Activated naive CD8-positive, alpha-beta T cell treated with anti-CD3 and anti-CD28 coated beads for 36 hours (primary cell): ENCODE results near the gene DNASE2. TPM values are rescaled to one million over a fixed set of nuclear protein-coding genes. Genes with fewer than 3 reads are reported as not detected.
A peak's percentile ranks its signal among the peaks of the same experiment; 100 is the strongest.

Source experiments
- DNase-seq: peaks from one replicate; pipeline ENCODE4 v3.0.0; 2021
- H3K27ac Mint-ChIP-seq: one replicate; pipeline ENCODE4 v1.8.0; 2022; ENCODE audit warnings: mild to moderate bottlenecking, moderate library complexity, mixed read lengths
- H3K27me3 Mint-ChIP-seq: one replicate; pipeline ENCODE4 v1.8.0; 2022; ENCODE audit warnings: mild to moderate bottlenecking, mixed read lengths
- H3K36me3 Mint-ChIP-seq: one replicate; pipeline ENCODE4 v1.8.0; 2021; ENCODE audit warnings: mild to moderate bottlenecking, mixed read lengths
- H3K4me1 Mint-ChIP-seq: one replicate; pipeline ENCODE4 v1.8.0; 2021; ENCODE audit warnings: mixed read lengths
- H3K4me3 Mint-ChIP-seq: one replicate; pipeline ENCODE4 v1.8.0; 2022; ENCODE audit warnings: mild to moderate bottlenecking, moderate library complexity, mixed read lengths
- H3K9me3 Mint-ChIP-seq: one replicate; pipeline ENCODE4 v1.8.0; 2022; ENCODE audit warnings: mixed read lengths
- total RNA-seq, 2 experiments: library from RNA; stranded (reverse); gene quantifications; one replicate each; pipeline ENCODE4 v1.2.3, GENCODE V29; 2021

Gene DNASE2
- total RNA-seq, 2 experiments from 2014 or later, result 21.5 to 22.2 TPM

- H3K4me1 Mint-ChIP-seq, result no peaks in the 10 kb centered on the region
- H3K4me3 Mint-ChIP-seq, result no peak overlapping the region
- H3K9me3 Mint-ChIP-seq, result peaks cover 7% of the 10 kb centered on the region
- no peaks in the 10 kb centered on the region for H3K27me3 Mint-ChIP-seq
- no peak for DNase-seq
- H3K27ac Mint-ChIP-seq, result no peak overlapping the region
- peaks cover 22% of the 10 kb centered on the region for H3K36me3 Mint-ChIP-seq
These were observed 7.1 kb downstream of the DNASE2 start for GRCh38 chr19:12873891-12874745.

DNA sequence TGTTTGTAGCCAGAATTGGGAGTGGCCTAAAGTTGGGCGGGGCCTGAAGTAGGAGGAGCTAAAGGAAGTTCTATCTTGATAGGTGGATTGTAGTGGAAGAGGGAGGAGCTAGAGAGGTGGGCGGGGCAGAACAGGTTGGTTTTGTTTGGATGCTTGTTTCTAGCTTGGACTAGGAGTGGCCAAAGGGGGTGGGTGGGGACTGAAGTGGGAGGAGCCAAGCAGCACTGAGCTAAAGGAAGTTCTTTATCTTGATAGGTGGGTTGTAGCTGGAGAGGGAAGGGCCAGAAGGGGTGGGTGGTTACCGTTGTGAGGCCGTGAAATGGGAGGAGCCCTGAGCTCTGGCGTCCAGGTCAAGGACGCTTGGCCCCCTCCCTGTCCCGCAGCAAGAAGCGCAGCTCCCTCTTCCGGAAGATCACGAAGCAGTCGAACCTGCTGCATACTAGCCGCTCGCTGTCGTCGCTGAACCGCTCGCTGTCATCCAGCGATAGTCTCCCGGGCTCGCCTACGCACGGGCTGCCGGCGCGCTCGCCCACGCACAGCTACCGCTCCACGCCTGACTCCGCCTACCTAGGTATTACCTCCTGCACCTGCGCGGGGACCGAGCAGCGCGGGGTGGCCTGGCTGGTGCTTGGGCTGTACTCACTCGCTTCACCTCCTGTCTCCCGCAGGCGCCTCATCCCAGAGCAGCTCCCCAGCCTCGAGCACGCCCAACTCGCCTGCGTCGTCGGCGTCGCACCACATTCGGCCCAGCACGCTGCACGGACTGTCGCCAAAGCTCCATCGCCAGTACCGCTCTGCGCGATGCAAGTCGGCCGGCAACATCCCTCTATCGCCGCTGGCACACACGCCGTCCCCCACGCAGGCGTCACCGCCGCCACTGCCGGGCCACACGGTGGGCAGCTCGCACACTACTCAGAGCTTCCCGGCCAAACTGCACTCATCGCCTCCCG is 8.0 kb downstream of the DNASE2 start:
- no peaks in the 10 kb centered on the region for H3K4me1 Mint-ChIP-seq
- H3K9me3 Mint-ChIP-seq, result peaks cover 7% of the 10 kb centered on the region
- peak; percentile 66 for DNase-seq
- H3K27ac Mint-ChIP-seq, result no peak overlapping the region
- H3K27me3 Mint-ChIP-seq, result no peaks in the 10 kb centered on the region
- H3K4me3 Mint-ChIP-seq, result peak overlapping the region; percentile 15
- peaks cover 22% of the 10 kb centered on the region for H3K36me3 Mint-ChIP-seq

DNA sequence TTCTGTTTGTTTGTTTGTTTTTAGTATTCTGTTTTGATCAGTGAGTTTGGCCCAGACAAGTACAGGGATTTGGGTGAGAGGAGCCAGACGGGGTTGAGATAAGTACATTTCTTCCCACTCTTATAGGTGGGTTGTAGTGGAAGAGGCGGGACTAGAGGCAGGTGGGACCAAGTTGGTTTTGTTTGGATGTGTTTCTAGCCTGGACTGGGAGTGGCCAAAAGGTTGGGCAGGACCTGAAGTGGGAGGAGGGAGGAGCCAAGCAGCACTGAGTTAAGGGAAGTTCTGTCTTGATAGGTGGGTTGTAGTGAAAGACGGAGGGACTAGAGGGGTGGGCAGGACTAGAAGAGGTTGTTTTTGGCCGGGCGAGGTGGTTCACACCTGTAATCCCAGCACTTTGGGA is 9.0 kb downstream of the DNASE2 start:
- H3K4me1 Mint-ChIP-seq, result peaks cover 1% of the 10 kb centered on the region
- no peak overlapping the region for H3K27ac Mint-ChIP-seq
- no peaks in the 10 kb centered on the region for H3K27me3 Mint-ChIP-seq
- no peak for DNase-seq
- peaks cover 7% of the 10 kb centered on the region for H3K9me3 Mint-ChIP-seq
- H3K4me3 Mint-ChIP-seq, result no peak overlapping the region
- peaks cover 18% of the 10 kb centered on the region for H3K36me3 Mint-ChIP-seq

GRCh38 chr19:12871681-12872080 is 9.6 kb downstream of the DNASE2 start:
- Mint-ChIP-seq H3K4me3 (no peak overlapping the region), H3K36me3 (peaks cover 17% of the 10 kb centered on the region), H3K4me1 (peaks cover 4% of the 10 kb centered on the region), H3K9me3 (peaks cover 7% of the 10 kb centered on the region), H3K27ac (no peak overlapping the region), H3K27me3 (no peaks in the 10 kb centered on the region)
- no peak for DNase-seq

- peaks cover 16% of the 10 kb centered on the region for H3K36me3 Mint-ChIP-seq
- peaks cover 7% of the 10 kb centered on the region for H3K9me3 Mint-ChIP-seq
- peak; percentile 31 for DNase-seq
- no peaks in the 10 kb centered on the region for H3K27me3 Mint-ChIP-seq
- H3K4me3 Mint-ChIP-seq, result no peak overlapping the region
- no peak overlapping the region for H3K27ac Mint-ChIP-seq
- peaks cover 4% of the 10 kb centered on the region for H3K4me1 Mint-ChIP-seq
These were observed 12.6 kb downstream of the DNASE2 start for GRCh38 chr19:12868540-12869112.

DNA sequence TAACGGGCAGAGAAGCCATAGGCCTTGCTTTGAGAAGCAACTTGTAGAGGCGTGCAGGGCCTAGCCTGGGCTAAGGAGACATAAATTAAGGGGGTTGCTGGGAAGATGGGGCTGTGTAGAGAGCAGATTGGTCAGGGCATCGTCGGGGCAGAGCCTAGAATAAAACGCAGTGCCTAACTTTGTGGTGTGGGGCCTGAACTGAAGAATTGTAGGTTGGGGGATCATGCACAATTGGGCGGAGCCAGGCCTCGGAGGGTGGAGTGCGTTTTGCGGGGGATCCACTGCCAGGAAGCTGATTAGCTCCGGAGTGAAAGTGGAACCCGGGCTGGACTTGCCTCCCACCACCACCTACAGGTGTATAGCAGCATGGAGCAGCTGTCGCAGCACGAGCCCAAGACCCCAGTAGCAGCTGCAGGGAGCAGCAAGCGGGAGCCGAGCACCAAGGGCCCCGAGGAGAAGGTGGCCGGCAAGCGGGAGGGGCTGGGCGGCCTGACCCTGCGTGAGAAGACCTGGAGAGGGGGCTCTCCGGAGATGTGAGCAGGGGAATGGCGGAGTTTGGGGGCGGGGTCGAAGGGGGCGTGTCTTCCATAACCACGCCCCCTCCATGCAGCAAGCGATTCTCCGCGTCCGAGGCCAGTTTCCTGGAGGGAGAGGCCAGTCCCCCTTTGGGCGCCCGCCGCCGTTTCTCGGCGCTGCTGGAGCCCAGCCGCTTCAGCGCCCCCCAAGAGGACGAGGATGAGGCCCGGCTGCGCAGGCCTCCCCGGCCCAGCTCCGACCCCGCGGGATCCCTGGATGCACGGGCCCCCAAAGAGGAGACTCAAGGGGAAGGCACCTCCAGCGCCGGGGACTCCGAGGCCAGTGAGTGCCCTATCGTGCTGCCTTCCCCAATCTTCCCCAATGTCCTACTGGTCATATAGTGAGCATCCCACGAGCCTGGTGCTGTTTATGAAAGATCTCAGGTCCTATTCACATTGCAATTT is 13.8 kb downstream of the DNASE2 start:
- Mint-ChIP-seq H3K4me3 (peak overlapping the region; percentile 78), H3K27ac (peak overlapping the region; percentile 65), H3K4me1 (peaks cover 4% of the 10 kb centered on the region), H3K27me3 (no peaks in the 10 kb centered on the region), H3K9me3 (peaks cover 3% of the 10 kb centered on the region), H3K36me3 (peaks cover 8% of the 10 kb centered on the region)
- DNase-seq, result peak; percentile 79

GRCh38 chr19:12866416-12867119 is 14.7 kb downstream of the DNASE2 start:
- peak overlapping the region; percentile 18 for H3K4me3 Mint-ChIP-seq
- H3K4me1 Mint-ChIP-seq, result peaks cover 4% of the 10 kb centered on the region
- H3K27me3 Mint-ChIP-seq, result no peaks in the 10 kb centered on the region
- no peaks in the 10 kb centered on the region for H3K9me3 Mint-ChIP-seq
- DNase-seq, result no peak
- no peak overlapping the region for H3K27ac Mint-ChIP-seq
- no peaks in the 10 kb centered on the region for H3K36me3 Mint-ChIP-seq

GRCh38 chr19:12865746-12866415 is 15.4 kb downstream of the DNASE2 start:
- peak overlapping the region; percentile 18 for H3K4me3 Mint-ChIP-seq
- no peak overlapping the region for H3K27ac Mint-ChIP-seq
- H3K4me1 Mint-ChIP-seq, result peaks cover 4% of the 10 kb centered on the region
- H3K27me3 Mint-ChIP-seq, result no peaks in the 10 kb centered on the region
- no peak for DNase-seq
- no peaks in the 10 kb centered on the region for H3K9me3 Mint-ChIP-seq
- H3K36me3 Mint-ChIP-seq, result no peaks in the 10 kb centered on the region

GRCh38 chr19:12864721-12865715 is 16.2 kb downstream of the DNASE2 start:
- no peak overlapping the region for H3K4me3 Mint-ChIP-seq
- H3K4me1 Mint-ChIP-seq, result peaks cover 4% of the 10 kb centered on the region

GRCh38 chr19:12864143-12864542 is 17.1 kb downstream of the DNASE2 start:
- no peak overlapping the region for H3K4me3 Mint-ChIP-seq
- no peaks in the 10 kb centered on the region for H3K27me3 Mint-ChIP-seq
- DNase-seq, result no peak
- H3K27ac Mint-ChIP-seq, result no peak overlapping the region
- peaks cover 4% of the 10 kb centered on the region for H3K4me1 Mint-ChIP-seq
- no peaks in the 10 kb centered on the region for H3K36me3 Mint-ChIP-seq
- no peaks in the 10 kb centered on the region for H3K9me3 Mint-ChIP-seq

More at GRCh38 chr19:12864721-12865715, 16.2 kb downstream of the DNASE2 start:
- Mint-ChIP-seq H3K27me3 (no peaks in the 10 kb centered on the region), H3K9me3 (no peaks in the 10 kb centered on the region), H3K27ac (no peak overlapping the region), H3K36me3 (no peaks in the 10 kb centered on the region)
- no peak for DNase-seq

- Mint-ChIP-seq H3K27me3 (no peaks in the 10 kb centered on the region), H3K4me1 (no peaks in the 10 kb centered on the region), H3K4me3 (no peak overlapping the region), H3K27ac (no peak overlapping the region), H3K36me3 (no peaks in the 10 kb centered on the region), H3K9me3 (no peaks in the 10 kb centered on the region)
- DNase-seq, result no peak
These were observed 21.7 kb downstream of the DNASE2 start for GRCh38 chr19:12859546-12859945.
